Measurements from ENCODE around the gene KRT75.

DNA sequence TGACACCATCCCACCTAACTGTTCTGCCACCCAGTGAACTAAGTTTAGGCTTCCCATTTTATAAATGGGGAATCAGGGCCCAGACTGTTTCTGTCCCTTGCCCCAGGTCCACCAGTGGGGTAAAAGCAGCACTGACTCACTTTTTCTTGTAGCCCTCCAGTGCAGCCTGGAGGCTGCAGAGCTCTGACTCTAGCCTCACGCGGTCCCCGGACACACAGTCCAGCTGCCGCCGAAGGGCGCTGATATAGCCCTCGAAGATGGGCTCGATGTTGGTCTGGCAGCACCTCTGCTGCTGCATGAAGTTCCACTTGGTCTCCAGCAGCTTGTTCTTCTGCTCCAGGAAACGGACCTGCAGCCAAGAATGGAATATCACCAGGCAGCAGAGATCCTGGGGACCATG lies 30.6 kb downstream of the KRT75 start:
- TF ChIP-seq, protein P1, sequence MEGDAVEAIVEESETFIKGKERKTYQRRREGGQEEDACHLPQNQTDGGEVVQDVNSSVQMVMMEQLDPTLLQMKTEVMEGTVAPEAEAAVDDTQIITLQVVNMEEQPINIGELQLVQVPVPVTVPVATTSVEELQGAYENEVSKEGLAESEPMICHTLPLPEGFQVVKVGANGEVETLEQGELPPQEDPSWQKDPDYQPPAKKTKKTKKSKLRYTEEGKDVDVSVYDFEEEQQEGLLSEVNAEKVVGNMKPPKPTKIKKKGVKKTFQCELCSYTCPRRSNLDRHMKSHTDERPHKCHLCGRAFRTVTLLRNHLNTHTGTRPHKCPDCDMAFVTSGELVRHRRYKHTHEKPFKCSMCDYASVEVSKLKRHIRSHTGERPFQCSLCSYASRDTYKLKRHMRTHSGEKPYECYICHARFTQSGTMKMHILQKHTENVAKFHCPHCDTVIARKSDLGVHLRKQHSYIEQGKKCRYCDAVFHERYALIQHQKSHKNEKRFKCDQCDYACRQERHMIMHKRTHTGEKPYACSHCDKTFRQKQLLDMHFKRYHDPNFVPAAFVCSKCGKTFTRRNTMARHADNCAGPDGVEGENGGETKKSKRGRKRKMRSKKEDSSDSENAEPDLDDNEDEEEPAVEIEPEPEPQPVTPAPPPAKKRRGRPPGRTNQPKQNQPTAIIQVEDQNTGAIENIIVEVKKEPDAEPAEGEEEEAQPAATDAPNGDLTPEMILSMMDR (IDR thresholded peaks at IDR 0.05 in 8 of 11, conservative IDR thresholded peaks at IDR 0.05 in 3 of 11) = no peak
- TF ChIP-seq POLR2A (IDR thresholded peaks at IDR 0.05) = no peak
- no peak for TF ChIP-seq POLR2AphosphoS5 (IDR thresholded peaks at IDR 0.05)
